HG02798 (cell line): ENCODE data around the gene OLFM4.

Source experiments
- ATAC-seq: cut with Tn5 transposase; IDR thresholded peaks from one replicate; pipeline ENCODE4 v1.9.1; 2021; ENCODE audit warnings: mild to moderate bottlenecking; ENCODE audit not compliant: unreplicated experiment, poor library complexity

The OLFM4 gene, protein sequence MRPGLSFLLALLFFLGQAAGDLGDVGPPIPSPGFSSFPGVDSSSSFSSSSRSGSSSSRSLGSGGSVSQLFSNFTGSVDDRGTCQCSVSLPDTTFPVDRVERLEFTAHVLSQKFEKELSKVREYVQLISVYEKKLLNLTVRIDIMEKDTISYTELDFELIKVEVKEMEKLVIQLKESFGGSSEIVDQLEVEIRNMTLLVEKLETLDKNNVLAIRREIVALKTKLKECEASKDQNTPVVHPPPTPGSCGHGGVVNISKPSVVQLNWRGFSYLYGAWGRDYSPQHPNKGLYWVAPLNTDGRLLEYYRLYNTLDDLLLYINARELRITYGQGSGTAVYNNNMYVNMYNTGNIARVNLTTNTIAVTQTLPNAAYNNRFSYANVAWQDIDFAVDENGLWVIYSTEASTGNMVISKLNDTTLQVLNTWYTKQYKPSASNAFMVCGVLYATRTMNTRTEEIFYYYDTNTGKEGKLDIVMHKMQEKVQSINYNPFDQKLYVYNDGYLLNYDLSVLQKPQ

DNA sequence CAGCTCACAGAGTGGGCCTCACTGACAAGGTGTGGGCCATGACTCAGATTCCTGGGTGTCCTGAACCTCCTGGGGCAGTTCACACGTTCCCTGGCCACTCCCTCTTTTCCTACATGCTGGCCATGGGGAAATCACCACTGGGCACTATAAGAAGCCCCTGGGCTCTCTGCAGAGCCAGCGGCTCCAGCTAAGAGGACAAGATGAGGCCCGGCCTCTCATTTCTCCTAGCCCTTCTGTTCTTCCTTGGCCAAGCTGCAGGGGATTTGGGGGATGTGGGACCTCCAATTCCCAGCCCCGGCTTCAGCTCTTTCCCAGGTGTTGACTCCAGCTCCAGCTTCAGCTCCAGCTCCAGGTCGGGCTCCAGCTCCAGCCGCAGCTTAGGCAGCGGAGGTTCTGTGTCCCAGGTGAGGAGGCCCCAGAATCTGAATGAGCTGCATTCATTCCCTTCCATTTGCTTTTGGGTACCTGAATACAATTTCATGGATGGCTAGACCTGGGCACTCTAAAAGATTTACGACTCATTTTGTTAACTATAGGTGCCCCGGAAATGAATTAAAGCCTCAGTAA is at the start of gene OLFM4:
Gene OLFM4 (plus strand): TSS at position 177 of the 567 bp plus-strand sequence. CDS start 24 bp downstream, at position 201.
- ATAC-seq, result no peak

DNA sequence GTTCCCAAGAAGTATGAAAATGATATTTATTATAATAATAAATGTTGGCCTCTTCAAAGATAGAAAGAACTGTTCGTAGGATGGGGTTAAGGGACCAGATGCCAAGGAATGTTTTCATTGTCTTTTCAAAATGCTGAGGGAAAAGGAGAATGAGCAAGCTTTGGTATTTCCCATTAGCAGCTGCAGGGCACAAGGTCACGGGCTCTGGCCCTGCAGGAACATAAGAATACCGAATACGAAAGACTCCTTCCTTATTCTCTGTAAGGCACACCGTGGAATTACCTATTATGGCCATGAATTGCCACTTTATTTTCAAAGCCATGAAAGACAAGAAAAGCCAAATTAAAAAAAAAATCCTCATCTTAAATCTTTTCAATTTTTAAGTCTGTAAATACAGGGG is 49.6 kb upstream of the OLFM4 start:
- no peak for ATAC-seq

DNA sequence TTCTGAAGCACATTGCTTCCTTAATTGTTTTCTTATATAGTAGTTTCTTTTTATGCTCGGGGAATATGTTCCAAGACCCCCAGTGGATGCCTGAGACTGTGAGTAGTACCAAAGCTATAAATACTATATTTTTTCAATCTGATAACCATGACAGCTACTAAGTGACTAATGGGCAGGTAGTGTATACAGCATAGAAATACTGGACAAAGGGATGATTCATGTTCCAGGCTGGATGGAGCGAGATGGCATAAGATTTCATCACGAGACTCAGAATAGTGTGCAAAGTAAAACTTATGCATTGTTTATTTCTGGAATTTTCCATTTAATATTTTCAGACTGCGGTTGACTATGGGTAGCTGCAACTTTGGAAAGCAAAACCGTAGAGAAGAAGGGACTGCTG is 47.9 kb upstream of the OLFM4 start:
- ATAC-seq, result no peak

DNA sequence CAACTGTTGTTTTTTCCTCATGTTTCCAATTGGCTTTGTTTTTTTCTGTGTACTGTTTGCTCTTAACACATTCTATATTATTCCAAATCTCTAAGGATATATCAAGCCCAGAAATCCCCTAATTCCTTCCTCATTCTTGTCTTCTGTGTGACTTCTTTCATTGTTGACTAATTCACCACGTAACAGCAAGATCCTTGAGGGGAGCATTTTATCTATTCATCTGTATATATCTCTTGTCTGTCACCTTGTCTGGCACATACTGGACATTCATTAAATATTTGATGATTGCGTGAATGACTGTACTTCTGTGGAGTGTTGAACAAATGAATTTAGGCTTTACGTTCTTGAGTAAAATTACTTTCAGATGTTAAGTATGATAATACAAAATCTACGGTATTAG is 44.8 kb upstream of the OLFM4 start:
- ATAC-seq, result no peak

DNA sequence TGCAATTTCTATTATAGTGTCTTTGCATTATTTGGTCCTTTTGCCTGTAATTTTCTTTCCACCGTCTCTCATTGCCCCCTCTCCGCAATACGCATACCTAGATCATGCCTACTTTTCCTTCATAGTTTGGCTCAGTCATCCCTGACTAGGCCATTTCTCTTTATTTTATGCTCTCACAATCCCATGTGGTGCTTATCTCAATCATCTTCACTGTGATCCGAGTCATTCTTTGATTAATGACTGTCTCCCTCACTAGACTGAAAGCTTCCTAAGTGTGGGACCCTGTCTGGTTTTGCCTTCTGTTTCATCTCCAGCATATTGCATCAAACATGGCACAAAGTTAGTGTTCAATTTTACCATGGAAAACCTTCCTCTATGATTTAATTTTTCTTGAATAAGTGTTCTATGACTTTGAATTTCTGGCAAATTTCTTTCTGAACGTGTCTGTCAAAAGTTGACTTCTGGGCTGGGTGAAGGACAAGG is 43.7 kb upstream of the OLFM4 start:
- ATAC-seq, result no peak

DNA sequence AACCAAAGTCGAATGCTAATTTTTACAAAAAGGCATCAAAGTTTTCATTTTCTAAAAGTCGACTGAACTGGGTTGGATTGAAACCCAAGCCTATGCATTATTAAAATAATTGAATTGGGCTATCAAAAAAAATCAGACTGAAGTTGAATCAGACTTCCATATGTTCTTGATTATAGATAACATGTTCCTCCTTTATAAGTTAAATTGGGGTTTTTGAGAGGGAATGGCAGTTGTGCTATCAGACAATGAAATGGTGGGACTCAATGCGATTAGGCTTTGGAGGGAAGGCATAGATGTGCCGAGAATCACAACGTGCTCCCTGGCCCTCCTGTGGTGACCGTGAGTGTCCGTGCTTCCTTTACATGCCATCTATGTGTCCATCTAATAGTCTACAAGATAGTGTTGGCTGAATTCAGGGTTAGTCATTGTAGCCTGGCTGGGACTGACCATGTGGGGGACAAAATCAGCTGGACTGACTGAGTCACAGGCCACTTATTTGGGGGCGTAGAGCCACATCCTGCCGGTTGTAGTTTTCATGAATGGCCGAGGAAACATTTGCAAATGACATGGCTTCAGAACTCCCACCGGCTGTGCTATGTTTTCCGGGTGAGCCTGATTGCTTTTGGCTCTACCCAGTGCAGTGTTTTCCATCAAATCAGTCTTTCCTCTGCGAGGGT is 37.1 kb upstream of the OLFM4 start:
- ATAC-seq, result no peak

DNA sequence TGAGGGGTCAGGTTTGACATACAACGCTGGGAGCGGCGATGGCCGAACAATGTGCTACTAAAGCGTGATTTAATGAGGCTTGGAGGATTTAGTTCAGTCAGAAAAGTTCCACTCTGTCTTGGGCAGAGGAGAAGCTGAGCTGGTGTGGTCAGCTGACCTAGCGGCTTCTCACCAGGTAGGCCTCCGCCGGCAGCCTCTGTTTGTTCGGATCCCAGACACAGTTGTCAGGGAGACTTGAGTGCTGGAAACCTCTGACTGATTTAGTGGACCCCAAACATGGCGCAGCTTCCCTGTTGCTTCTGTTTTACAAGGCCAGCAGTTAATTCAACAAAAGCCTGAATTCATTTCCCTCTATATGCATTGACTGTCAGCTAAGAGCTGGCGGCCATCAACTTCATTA is 36.5 kb upstream of the OLFM4 start:
- ATAC-seq, result no peak

DNA sequence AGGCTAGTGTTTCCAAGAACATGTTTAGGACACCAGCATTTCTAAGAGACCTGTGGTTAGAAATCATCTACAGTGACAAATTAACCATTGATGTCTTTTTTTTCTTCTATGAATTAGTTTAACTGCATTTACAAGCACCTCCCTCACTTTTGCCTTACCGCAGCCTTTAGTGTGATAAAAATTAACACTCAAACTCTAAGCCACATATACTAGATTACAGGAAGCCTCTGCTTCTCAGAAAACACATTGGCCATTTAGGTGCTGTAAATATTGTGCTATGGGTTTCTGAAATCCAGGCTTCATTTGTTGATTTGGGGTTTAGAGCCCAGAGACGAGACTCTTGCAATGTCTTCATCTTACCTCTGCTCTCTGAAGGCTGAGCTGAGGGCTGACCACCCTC is 34.6 kb upstream of the OLFM4 start:
- ATAC-seq, result no peak

DNA sequence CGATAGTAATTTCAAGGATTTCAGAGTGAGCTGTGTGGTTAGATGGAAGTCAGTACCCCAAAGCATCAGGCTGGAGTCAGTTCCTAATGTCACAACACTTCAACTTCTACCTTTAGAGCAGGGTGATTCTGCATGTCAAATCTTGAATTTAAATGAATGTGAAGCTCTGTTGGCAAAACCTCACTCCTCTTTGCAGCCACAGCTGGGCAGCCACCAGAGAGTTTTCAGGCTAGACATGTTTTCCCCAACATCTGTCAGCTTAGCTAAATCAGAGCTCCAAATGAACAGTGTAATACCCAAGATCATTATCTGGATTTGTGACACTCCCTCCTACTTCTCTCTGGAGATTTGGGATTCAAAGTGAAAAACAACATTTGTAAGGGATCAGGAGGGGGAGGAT is 33.7 kb upstream of the OLFM4 start:
- ATAC-seq, result no peak

DNA sequence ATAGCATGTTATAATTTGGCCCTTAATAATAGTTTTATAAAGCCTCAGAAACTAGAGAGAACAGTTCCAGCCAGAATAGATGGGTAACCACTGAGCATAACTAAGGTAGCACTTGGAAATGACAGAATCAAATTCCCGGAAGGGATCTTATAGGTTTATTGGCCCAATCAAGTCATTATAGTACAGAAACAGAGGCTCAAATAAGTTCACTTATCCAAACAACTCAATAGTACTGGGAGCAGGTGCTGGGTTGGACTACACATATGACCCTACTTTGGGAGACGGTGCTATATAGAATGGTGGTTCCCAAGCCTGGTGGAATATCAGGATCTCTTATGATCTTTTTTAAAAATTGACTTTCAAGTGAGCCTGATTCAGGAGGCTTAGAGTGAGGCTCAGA is 32.7 kb upstream of the OLFM4 start:
- no peak for ATAC-seq

DNA sequence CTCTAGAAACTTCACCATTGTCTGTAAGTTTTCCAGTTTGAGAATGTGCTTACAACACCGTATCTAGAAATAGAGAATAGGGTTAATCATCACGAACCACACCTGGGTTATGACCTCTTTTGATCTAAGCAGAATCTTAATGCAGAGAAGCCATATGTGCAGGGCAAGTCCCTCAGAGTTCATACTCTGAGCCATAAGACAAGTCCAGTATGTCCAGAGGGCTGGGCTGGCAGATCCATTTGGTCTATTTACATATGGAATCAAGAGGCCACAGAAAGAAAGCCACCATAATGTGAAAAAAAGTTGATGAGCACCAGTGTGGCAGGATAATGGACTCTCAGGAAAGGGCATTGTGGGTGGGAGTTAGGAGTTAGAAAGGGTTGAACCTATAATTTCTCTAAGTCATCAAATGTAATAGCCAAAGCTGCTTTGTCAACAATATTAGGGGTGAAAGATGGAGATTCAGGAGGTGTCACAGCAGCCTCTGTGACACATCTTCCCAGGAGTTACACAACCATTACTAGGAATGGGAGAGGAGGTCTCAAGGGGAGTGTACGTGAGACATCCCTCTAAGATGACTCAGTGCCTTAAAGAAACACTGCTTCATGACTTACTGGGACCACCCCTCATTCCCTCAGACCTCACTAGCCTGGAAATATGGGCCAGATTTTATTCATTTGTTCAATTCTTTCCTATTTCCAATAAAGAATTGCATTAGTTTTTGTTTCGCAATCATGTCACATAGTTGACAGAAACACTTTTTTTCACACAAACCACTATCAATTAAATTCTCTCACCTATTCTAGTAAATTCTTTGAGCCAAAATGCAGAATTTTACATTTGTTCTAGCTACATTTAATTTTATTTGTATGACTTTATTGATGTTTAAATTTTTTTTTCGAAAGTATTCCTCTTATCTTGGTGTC is 30.4 kb upstream of the OLFM4 start:
- ATAC-seq, result no peak

DNA sequence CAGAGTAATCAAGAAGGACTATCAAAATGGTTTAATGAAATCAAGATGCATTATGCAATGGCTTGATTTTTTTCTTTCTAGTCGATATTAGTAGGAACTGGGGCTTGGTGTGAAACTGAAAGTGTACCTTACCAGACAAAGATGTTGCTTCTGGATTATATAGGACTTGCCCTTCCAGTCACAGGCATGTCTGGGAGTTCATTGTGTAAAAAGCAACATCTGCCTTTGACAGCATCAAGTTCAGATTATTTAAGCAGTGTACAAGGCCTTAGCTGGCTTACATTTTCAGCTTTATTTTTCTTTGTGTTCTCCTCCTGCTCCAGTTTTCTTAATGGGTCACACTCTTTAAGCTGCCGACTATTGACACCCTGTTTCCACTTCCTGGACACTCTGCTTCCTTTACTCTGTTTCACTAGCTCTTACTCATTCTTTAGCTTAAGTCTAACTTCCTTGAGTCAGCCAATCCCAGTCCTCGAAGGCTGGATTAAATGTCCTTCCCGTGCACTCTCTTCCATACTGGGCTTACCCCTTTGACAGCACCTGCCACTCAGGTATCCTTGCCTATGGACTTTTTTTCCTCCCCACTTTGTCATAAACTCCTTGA is 29.4 kb upstream of the OLFM4 start:
- no peak for ATAC-seq

DNA sequence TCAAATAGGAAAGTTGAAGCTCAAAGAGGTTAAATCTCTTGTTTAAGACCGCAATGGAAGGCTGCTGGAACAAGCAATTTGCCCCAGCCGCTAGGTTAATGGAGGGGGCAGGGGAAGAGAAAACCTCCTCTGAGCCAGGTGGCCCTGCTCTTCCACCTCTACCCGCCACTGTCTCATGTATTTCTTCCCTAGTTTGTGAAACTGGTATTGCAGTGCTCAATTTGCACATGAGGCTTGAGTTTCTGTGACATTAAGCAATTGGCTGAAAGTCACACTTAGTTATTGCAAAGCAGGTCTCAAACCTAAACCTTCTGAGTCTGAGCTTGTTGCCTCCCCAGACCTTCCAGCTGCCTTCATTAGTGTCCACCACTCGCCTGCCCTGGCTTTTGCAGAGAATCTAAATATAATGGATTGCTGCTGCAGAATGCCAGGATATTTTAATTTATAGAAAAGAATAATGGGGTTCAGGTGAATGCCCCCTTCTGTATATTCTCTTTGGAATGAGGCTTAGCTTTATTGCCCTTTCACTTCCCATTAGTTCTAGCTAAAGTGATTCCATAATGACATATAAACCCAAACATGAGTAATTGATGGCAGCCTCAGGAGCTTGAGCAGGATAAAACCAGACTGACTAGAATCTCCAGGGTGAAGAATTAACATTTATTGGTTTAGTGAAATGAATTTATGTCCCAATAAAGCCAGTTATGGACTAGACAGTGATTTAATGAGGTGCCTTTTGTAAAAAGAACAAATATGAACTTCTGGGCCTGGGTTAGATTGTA is 27.0 kb upstream of the OLFM4 start:
- ATAC-seq, result no peak

DNA sequence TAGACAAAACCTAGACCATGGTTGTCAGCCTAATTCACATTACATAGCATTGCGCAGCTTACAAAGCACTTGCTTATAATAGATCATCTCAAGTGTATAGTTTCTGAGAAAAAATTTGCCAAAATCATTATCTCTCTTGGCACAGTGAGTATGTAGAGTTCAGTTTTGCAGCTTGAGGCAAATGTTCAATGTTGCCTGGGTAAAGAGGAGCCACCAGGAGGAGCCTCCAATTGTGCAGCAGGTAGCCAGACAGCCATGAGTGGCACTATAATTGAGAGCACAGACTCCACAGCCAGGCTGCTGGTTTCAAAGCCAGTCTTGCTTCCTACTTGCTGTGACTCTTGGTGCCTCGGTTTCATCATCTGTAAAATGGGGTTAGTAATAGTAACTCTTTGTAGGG is 24.0 kb upstream of the OLFM4 start:
- ATAC-seq, result no peak

DNA sequence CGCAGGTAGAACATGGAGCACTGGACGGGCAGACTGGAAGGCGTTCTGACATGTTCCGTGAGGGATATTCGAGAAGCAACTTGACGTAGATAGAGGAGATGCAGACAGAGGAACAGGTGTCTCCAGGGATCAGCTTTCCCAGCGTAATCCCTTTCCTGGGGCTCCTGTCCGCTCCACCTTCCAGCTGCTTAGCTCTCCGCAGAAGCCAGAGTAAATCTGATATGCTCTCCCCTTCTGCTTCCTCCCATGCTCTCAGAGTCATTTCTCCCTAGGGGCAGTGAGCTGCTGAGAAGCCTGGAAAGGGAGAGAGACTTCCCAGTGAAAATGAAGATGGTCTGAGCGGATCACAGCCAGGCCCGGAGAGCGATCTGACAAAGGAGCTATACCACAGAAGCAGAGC is 23.0 kb upstream of the OLFM4 start:
- ATAC-seq, result no peak

DNA sequence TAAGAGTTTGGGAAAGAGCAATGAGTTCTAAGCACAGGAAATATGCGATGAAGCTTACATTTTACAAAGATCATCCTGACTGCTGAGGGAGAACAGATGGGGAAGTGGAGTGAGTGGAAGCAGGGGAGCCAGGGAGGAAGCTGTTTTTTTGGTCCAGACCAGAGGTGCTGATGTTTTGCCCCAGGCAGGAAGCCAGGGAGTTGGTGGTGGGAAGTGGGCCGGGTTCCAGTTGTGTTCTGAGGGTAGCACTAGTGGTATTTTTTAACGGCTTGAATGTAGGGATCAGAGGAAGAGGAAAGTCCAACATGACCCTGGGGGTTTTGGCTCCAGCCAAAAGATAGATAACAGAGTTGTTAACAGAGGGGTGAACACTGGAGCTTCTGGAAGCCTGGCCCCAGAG is 20.7 kb upstream of the OLFM4 start:
- ATAC-seq, result no peak

DNA sequence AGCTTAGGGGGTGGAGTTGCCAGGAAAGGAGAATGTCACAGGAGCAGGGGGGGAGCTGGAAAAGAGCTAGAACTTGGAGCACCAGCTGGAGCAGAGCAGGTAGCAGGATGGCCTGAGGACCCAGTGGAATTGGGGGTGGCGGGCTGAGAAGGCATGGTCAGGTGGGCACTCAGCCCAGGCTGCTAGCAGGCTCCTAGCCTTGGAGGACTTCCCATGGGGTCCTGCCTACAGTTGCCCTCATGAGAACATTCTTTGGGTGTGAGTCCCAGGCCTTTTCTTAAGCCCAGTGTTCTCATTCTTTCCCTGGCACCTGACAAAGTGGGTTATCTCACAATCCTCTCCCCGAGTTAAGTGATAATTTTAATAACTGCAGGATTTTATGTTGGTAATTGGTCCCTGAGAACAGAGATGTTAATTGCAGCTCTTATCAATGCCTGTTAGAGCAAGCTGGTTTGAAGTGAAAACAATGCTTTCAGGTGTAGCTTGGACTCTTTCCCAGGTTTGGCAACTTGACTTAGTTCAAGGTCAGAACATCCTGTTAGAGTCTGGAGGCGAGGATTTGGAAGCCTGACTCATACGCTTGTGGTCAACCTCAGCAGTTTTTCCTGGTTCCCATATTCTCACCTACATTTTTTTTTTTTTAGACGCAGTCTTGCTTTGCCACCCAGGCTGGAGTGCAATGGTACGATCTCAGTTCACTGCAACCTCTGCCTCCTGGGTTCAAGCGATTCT is 18.1 kb upstream of the OLFM4 start:
- ATAC-seq, result no peak

DNA sequence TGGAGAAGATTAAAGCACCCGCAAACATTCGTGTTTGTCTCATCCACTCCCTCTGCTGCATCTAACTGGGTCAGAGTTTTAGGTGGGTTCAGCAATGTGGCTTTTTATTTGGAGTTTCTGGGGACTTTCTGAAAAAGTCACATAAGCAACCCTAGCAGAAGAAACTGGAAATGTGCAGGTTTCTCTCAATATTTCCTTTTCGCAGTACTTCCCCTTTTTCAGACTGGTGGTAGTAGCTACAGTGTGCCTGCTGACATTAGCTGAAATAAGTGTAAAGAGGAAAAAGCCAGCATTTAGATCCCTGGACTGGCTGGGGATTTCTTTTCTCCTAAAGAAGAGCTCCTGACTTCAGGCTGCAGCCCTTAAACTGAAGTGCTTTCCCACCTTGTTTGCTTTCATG is 15.9 kb upstream of the OLFM4 start:
- peak; percentile 72 for ATAC-seq
